ENCODE measurements around the gene TEAD2.

TEAD2 gene

DNA sequence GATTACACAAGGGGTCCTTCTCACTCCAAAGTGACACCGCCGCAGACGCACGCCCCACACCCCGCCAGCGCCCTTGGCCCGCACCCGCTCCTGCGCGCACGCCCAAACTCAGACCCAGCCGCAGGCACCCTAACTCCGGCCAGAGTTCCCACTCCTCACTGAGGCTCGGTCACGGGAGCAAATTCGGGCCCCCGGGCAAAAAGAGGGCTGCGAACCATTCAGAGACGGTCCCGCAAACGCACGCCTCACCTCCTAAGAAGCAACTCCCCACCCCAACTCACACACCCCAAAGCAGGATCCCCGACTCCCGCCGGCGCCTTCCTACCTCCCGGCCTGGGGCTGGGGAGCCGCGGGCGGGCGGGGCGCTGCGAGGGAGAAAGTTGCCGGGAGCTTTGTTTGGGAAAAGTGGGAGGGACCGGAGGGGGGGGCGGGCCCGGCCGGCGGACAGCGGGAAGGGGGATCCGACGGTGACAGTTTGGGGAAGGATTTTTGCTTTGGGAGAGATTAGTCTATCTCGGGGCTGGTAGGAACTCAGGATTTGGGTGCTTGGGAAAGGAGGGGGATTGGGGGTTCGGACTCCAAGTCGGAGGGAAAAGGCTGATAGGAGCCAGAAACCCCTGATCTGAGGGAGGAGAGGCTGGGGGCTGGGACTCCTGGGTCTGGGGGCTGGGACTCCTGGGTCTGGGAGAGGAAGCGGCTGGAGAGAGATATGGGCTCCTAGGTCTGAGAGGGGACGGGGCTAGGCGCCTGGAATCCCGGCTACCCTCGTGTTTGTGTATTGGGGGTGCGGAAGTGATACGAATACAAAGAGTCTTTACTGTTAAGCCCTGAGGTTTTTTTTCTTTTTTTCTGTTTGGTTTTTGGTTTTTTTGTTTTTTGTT is at the start of gene TEAD2:
Gene TEAD2, minus strand, starts transcription at position 369 of the 881 bp plus-strand sequence. CDS start 2,341 bp downstream, outside the sequence.
- Mint-ChIP-seq H3K27ac (no peak within 1 kb of the TSS), H3K9me3 (no peaks in the 10 kb centered on the region), H3K4me3 (peak within 1 kb of the TSS; percentile 29), H3K27me3 (ENCODE audit: low read depth) (peaks cover 36% of the 10 kb centered on the region), H3K4me1 (ENCODE audit: low read depth) (peaks cover 4% of the 10 kb centered on the region), H3K36me3 (ENCODE audit: low read depth) (no peaks in the 10 kb centered on the region)
- no peak for DNase-seq (ENCODE audit: low spot score)

- Mint-ChIP-seq H3K4me1 (ENCODE audit: low read depth) (peaks cover 47% of the 10 kb centered on the region), H3K4me3 (no peak overlapping the region)
Measured at GRCh38 chr19:49411681-49412326, 49.6 kb upstream of the TEAD2 start.

GRCh38 chr19:49409441-49410029 is 47.3 kb upstream of the TEAD2 start:
- peak overlapping the region; percentile 96 for H3K27ac Mint-ChIP-seq
- peaks cover 5% of the 10 kb centered on the region for H3K36me3 Mint-ChIP-seq (ENCODE audit: low read depth)
- DNase-seq (ENCODE audit: low spot score) = no peak
- peaks cover 53% of the 10 kb centered on the region for H3K4me1 Mint-ChIP-seq (ENCODE audit: low read depth)
- H3K4me3 Mint-ChIP-seq = peak overlapping the region; percentile 71
- peaks cover 3% of the 10 kb centered on the region for H3K27me3 Mint-ChIP-seq (ENCODE audit: low read depth)
- no peaks in the 10 kb centered on the region for H3K9me3 Mint-ChIP-seq

More at GRCh38 chr19:49411681-49412326, 49.6 kb upstream of the TEAD2 start:
- no peak for DNase-seq (ENCODE audit: low spot score)
- Mint-ChIP-seq H3K36me3 (ENCODE audit: low read depth) (peaks cover 5% of the 10 kb centered on the region), H3K27me3 (ENCODE audit: low read depth) (peaks cover 6% of the 10 kb centered on the region), H3K9me3 (no peaks in the 10 kb centered on the region), H3K27ac (peak overlapping the region; percentile 62)

DNA sequence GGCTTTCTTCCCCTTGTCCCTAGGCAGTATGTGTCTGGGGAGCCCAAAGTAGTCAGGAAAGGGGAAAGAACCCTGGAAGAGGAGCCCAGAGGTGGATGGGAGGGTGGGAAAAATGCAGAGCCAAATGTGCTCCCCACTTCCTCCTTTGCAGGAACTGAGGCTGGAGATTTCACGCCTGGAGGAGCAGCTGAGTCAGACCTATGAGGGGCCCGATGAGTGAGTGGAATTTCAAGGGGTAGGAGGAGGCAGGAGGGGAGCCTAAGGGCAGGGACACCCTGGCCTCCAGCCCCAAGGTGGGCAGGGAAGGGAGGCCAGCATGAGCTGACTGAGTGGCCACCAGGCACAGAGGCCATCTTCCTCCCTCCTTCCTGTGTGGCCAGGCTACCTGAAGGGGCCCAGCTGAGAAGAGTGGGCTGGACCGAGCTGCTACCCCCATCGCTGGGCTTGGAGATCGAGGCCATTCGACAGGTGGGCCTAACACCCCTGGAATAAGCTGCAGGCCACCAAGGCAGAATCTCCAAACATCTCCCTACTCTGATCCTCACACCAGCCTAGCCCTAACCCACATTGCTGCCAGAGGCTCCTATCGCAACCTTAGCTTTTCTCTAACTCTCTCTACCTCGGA is 46.7 kb upstream of the TEAD2 start:
- H3K4me1 Mint-ChIP-seq (ENCODE audit: low read depth) = peaks cover 53% of the 10 kb centered on the region

DNA sequence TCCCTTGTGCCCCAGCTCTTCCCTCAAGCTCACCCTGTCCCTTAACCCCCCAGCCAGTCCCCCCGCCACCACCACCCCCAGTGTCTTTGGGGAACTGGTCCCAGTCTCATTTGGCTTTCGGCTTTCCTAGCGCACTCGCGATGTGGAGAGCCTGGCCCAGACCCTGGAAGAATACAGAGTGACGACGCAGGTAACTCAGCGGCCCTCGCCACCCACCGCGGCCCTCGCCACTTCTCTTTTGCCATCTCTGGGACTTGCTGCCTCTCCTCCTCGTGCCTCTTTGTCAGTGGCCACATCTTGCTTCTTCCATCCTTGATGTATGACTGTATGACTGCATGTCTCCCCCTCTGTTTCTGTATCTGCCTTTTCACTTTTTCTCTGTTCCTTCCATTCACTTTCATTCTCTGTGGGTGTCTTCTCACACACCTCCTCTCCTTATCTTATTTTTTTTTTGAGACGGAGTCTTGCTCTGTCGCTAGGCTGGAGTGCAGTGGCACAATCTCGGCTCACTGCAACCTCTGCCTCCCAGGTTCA is 45.3 kb upstream of the TEAD2 start:
- H3K4me3 Mint-ChIP-seq = peak overlapping the region; percentile 54
- no peak for DNase-seq (ENCODE audit: low spot score)
- peaks cover 3% of the 10 kb centered on the region for H3K27me3 Mint-ChIP-seq (ENCODE audit: low read depth)
- H3K4me1 Mint-ChIP-seq (ENCODE audit: low read depth) = peaks cover 58% of the 10 kb centered on the region
- H3K9me3 Mint-ChIP-seq = no peaks in the 10 kb centered on the region
- peaks cover 5% of the 10 kb centered on the region for H3K36me3 Mint-ChIP-seq (ENCODE audit: low read depth)
- H3K27ac Mint-ChIP-seq = peak overlapping the region; percentile 7

More for the DNA sequence above, 46.7 kb upstream of the TEAD2 start:
- H3K4me3 Mint-ChIP-seq = peak overlapping the region; percentile 71
- peaks cover 5% of the 10 kb centered on the region for H3K36me3 Mint-ChIP-seq (ENCODE audit: low read depth)
- H3K27ac Mint-ChIP-seq = peak overlapping the region; percentile 96
- peaks cover 3% of the 10 kb centered on the region for H3K27me3 Mint-ChIP-seq (ENCODE audit: low read depth)
- DNase-seq (ENCODE audit: low spot score) = no peak
- no peaks in the 10 kb centered on the region for H3K9me3 Mint-ChIP-seq

DNA sequence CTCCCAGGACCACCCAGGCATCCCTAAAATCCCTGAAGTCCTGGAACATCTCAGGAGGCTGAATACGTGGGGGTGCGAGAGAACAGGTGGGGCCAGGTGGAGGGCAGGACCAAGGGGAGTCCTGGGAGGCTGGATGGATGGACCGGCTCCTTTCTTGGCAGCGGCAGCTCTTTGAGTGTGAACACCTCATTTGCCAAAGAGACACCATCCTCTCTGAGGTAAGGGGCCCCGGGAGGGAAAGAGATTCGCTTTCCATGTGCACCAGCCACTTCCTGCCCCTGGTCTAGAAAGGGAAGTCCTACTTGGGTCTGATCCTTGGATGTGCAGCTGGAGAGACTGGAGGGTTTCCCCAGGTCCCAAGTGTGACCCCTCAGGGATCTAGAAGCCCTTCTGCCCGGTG is 44.9 kb upstream of the TEAD2 start:
- Mint-ChIP-seq H3K4me3 (no peak overlapping the region), H3K4me1 (ENCODE audit: low read depth) (peaks cover 56% of the 10 kb centered on the region), H3K36me3 (ENCODE audit: low read depth) (peaks cover 5% of the 10 kb centered on the region), H3K27me3 (ENCODE audit: low read depth) (no peaks in the 10 kb centered on the region), H3K27ac (no peak overlapping the region), H3K9me3 (no peaks in the 10 kb centered on the region)
- no peak for DNase-seq (ENCODE audit: low spot score)

DNA sequence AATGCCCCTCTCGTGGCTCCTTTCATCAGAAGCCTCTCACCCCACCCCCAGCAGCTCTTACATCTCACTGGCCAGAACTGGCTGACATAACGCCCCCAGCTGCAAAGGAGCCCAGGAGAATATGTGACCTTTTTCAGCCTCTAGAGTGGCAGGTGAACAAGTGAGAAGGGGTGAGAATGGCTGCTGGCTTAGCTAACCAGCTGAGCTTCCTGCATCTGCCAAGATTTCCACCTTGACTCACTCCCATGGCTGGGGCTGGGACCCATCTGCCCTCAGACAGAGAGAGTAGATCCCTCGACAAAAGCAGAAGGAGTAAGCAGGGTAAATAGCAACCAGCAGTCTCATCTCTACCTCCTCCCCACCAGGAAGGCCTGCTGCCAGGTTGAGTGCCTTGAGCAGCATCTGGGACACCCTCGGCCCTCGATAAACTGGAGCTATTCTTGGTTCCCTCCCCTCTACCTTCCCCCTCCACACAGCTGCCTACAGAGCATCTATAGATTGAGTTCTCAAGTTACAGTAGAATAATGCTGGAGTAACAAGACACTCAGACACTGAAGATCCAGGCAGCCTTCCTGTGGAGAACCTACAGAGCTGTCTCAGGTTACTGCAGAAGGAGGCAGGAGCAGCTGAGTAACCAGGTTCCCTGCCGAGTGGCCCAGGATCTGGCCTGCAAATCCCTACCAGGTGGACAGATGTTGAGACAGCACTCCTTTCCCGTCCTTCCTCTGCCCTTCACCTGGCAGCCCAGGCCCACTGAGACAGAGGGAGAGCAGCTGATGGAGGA is 41.4 kb upstream of the TEAD2 start:
- no peak overlapping the region for H3K4me3 Mint-ChIP-seq
- H3K36me3 Mint-ChIP-seq (ENCODE audit: low read depth) = no peaks in the 10 kb centered on the region
- peaks cover 32% of the 10 kb centered on the region for H3K4me1 Mint-ChIP-seq (ENCODE audit: low read depth)
- DNase-seq (ENCODE audit: low spot score) = no peak
- peaks cover 2% of the 10 kb centered on the region for H3K27me3 Mint-ChIP-seq (ENCODE audit: low read depth)
- no peak overlapping the region for H3K27ac Mint-ChIP-seq
- no peaks in the 10 kb centered on the region for H3K9me3 Mint-ChIP-seq

GRCh38 chr19:49400029-49400428 is 37.8 kb upstream of the TEAD2 start:
- Mint-ChIP-seq H3K27ac (no peak overlapping the region), H3K4me3 (no peak overlapping the region), H3K9me3 (no peaks in the 10 kb centered on the region), H3K27me3 (ENCODE audit: low read depth) (peaks cover 9% of the 10 kb centered on the region), H3K4me1 (ENCODE audit: low read depth) (peaks cover 20% of the 10 kb centered on the region), H3K36me3 (ENCODE audit: low read depth) (no peaks in the 10 kb centered on the region)
- no peak for DNase-seq (ENCODE audit: low spot score)

DNA sequence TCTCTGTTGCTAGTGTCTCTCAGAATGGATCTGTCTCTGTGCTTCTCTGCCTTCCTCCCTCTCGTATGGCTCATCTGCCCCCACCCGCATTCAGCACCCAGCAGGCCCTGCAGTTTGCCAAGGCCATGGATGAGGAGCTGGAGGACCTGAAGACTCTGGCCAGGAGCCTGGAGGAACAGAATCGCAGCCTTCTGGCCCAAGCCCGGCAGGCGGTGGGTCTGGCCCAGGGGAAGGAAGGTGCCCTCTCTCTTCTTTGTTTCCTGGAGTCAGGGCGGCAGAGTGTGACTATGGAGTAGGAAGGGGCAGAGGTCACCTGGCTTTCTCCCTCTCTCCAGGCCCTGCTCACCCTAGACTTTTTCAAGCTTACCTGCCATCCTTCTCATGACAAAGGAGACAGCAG is 36.7 kb upstream of the TEAD2 start:
- Mint-ChIP-seq H3K4me1 (ENCODE audit: low read depth) (peaks cover 20% of the 10 kb centered on the region), H3K9me3 (no peaks in the 10 kb centered on the region), H3K36me3 (ENCODE audit: low read depth) (no peaks in the 10 kb centered on the region), H3K27me3 (ENCODE audit: low read depth) (peaks cover 9% of the 10 kb centered on the region), H3K4me3 (peak overlapping the region; percentile 15), H3K27ac (peak overlapping the region; percentile 28)
- no peak for DNase-seq (ENCODE audit: low spot score)

GRCh38 chr19:49398001-49398615 is 35.9 kb upstream of the TEAD2 start:
- Mint-ChIP-seq H3K27me3 (ENCODE audit: low read depth) (peaks cover 9% of the 10 kb centered on the region), H3K4me3 (peak overlapping the region; percentile 22), H3K4me1 (ENCODE audit: low read depth) (peaks cover 15% of the 10 kb centered on the region), H3K27ac (peak overlapping the region; percentile 64), H3K9me3 (no peaks in the 10 kb centered on the region), H3K36me3 (ENCODE audit: low read depth) (no peaks in the 10 kb centered on the region)
- no peak for DNase-seq (ENCODE audit: low spot score)

DNA sequence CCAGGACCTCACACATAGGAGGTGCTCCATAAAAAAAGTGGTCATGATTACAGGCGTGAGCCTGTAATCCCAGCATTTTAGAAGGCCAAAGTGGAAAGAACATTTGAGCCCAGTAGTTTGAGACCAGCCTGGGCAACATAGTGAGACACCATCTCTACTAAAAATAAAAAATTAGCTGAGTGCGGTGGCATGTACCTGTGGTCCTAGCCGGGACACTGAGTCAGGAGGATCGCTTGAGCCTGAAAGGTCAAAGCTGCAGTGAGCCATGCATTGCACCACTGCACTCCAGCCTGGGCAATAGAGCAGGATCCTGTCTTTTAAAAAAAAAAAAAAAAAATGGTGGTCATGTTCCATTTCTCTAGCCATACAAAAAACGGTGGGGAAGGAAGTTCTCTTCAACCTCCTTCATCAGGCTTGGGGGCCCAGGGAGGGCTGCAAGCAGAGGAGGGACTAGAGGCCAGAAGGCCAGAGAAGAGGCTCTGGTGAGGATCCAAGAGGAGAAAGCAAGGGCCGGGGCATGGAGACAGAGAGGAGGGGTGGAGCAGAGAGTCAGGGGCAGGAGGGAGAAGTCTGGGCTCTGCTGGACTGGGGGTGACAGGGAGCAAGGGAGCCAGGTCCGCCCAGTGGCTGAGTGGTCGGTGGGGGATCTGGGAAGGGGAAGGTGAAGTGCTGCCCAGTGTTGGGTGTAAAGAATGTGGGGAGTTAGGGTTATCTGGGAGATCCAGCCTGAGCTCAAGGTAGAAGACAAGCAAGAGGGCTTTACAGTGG is 34.7 kb upstream of the TEAD2 start:
- Mint-ChIP-seq H3K4me3 (no peak overlapping the region), H3K36me3 (ENCODE audit: low read depth) (no peaks in the 10 kb centered on the region), H3K27me3 (ENCODE audit: low read depth) (peaks cover 10% of the 10 kb centered on the region), H3K4me1 (ENCODE audit: low read depth) (peaks cover 18% of the 10 kb centered on the region), H3K9me3 (no peaks in the 10 kb centered on the region), H3K27ac (no peak overlapping the region)
- no peak for DNase-seq (ENCODE audit: low spot score)
